H1 (cell line): Measurements from ENCODE around the gene ERGIC2. TPM values are rescaled to one million over a fixed set of nuclear protein-coding genes. Genes with fewer than 3 reads are reported as not detected.

Experiments
- CEBPB ChIP-seq: IDR thresholded peaks from 2 replicates; pipeline ENCODE4 v1.6.1; 2012; ENCODE audit warnings: low read depth, low read length
- CHD2 ChIP-seq: IDR thresholded peaks from 2 replicates; pipeline ENCODE4 v1.6.1; 2012; ENCODE audit warnings: low read length, improper control_type of control experiment
- EZH2 ChIP-seq: fragments of 200-600 bp; sonication (generic); IDR thresholded peaks from 2 replicates; pipeline ENCODE4 v1.7.1; 2012; ENCODE audit warnings: low read depth, mild to moderate bottlenecking, moderate library complexity, low read length, inconsistent platforms; ENCODE audit not compliant: severe bottlenecking
- FOSL1 ChIP-seq: IDR thresholded peaks from 2 replicates; pipeline ENCODE4 v1.6.1; 2011; ENCODE audit warnings: mild to moderate bottlenecking, low read depth, low read length, moderate library complexity; ENCODE audit not compliant: insufficient read depth
- GABPA ChIP-seq: IDR thresholded peaks from 2 replicates; pipeline ENCODE4 v1.6.1; 2011; ENCODE audit warnings: mild to moderate bottlenecking, low read length, moderate library complexity, borderline replicate concordance; ENCODE audit not compliant: insufficient read depth
- HDAC2 ChIP-seq, 2 experiments: fragments of 300-600 bp in 1 of 2; sonication (generic) in 1 of 2; IDR thresholded peaks; 2 replicates each; pipeline ENCODE4 v1.6.1; 2011 to 2012; ENCODE audit warnings: low read depth in 2 of 2, low read length in 2 of 2, mild to moderate bottlenecking in 2 of 2, moderate library complexity in 2 of 2, borderline replicate concordance in 1 of 2, inconsistent platforms in 1 of 2
- JUN ChIP-seq: IDR thresholded peaks from 2 replicates; pipeline ENCODE4 v1.6.1; 2011; ENCODE audit warnings: low read depth, mild to moderate bottlenecking, improper control_type of control experiment, low read length
- JUND ChIP-seq: IDR thresholded peaks from 2 replicates; pipeline ENCODE4 v1.6.1; 2011; ENCODE audit warnings: mild to moderate bottlenecking, improper control_type of control experiment, low read length
- KDM1A ChIP-seq: fragments of 200-600, 300-600 bp; sonication (generic); IDR thresholded peaks from 2 replicates; pipeline ENCODE4 v1.7.1; 2016; ENCODE audit warnings: mild to moderate bottlenecking, low read length, borderline replicate concordance
- NANOG ChIP-seq: IDR thresholded peaks from 2 replicates; pipeline ENCODE4 v1.6.1; 2011; ENCODE audit warnings: low read length, low read depth, mild to moderate bottlenecking, inconsistent platforms; ENCODE audit not compliant: insufficient read depth, poor library complexity, severe bottlenecking
- NRF1 ChIP-seq: IDR thresholded peaks from 2 replicates; pipeline ENCODE4 v1.6.1; 2011; ENCODE audit warnings: mild to moderate bottlenecking, low read depth, low read length, improper control_type of control experiment
- PHF8 ChIP-seq: fragments of 200-600 bp; sonication (generic); conservative IDR thresholded peaks from 2 replicates; pipeline ENCODE4 v1.7.1; 2012; ENCODE audit warnings: low read depth, mild to moderate bottlenecking, inconsistent platforms, low read length, moderate library complexity
- POLR2A ChIP-seq, 2 experiments: IDR thresholded peaks; 1 replicate in 1 of 2; 2 replicates in 1 of 2; pipeline ENCODE4 v1.6.1; 2011; ENCODE audit warnings: low read depth in 2 of 2, low read length in 2 of 2, mild to moderate bottlenecking in 2 of 2; ENCODE audit errors: control extremely low read depth in 1 of 2
- POLR2AphosphoS5 ChIP-seq: IDR thresholded peaks from 2 replicates; pipeline ENCODE4 v1.6.1; 2011; ENCODE audit warnings: low read depth, low read length
- SUZ12 ChIP-seq: fragments of 200-600 bp; sonication (generic); IDR thresholded peaks from 2 replicates; pipeline ENCODE4 v1.6.1; 2012; ENCODE audit warnings: mild to moderate bottlenecking, inconsistent platforms, low read length, moderate library complexity, mixed read lengths
- TAF1 ChIP-seq: IDR thresholded peaks from 2 replicates; pipeline ENCODE4 v1.6.1; 2011; ENCODE audit warnings: mild to moderate bottlenecking, low read depth, low read length
- polyA plus RNA-seq, 7 experiments: library from polyadenylated mRNA; depleted of rRNA in 3 of 7; stranded (reverse) in 5 of 7; unstranded in 2 of 7; fragments of >200 nt in 5 of 7; fragments of 200-250 nt in 2 of 7; gene quantifications; 1 replicate in 5 of 7; 2 replicates in 1 of 7; 4 replicates in 1 of 7; pipeline versions ENCODE4 v1.2.1 to v1.2.3, GENCODE V29; 2011 to 2013; ENCODE audit warnings: missing spikeins in 2 of 7, mixed read lengths in 2 of 7
- total RNA-seq: library from RNA; stranded (reverse); fragmentation: NEBNext Ultra II Directional; extraction: Animal tissue kit (Norgen Biotek cat#: 25700); gene quantifications from 2 replicates; pipeline ENCODE4 v1.2.1, GENCODE V29; 2021
- TF ChIP-seq, protein P1 (sequence below), 3 experiments: IDR thresholded peaks; 1 replicate in 2 of 3; 2 replicates in 1 of 3; pipeline versions ENCODE4 v1.5.1 to v1.6.1; 2011; ENCODE audit warnings: low read length in 3 of 3, mild to moderate bottlenecking in 3 of 3, inconsistent platforms in 2 of 3, low read depth in 1 of 3, moderate library complexity in 1 of 3; ENCODE audit not compliant: insufficient read depth in 1 of 3; ENCODE audit errors: control extremely low read depth in 1 of 3
- TF ChIP-seq, protein P2 (sequence below): IDR thresholded peaks from 2 replicates; pipeline ENCODE4 v1.6.1; 2012; ENCODE audit warnings: inconsistent platforms
- TF ChIP-seq, protein P3 (sequence below): IDR thresholded peaks from 2 replicates; pipeline ENCODE4 v1.6.1; 2011; ENCODE audit warnings: low read length, improper control_type of control experiment

Gene ERGIC2
- total and polyA plus RNA-seq, 2 of the 8 experiments (the other 6 are each of a cell fraction or from before 2014, with no cell fraction given) = 16.5 to 61.8 TPM

DNA sequence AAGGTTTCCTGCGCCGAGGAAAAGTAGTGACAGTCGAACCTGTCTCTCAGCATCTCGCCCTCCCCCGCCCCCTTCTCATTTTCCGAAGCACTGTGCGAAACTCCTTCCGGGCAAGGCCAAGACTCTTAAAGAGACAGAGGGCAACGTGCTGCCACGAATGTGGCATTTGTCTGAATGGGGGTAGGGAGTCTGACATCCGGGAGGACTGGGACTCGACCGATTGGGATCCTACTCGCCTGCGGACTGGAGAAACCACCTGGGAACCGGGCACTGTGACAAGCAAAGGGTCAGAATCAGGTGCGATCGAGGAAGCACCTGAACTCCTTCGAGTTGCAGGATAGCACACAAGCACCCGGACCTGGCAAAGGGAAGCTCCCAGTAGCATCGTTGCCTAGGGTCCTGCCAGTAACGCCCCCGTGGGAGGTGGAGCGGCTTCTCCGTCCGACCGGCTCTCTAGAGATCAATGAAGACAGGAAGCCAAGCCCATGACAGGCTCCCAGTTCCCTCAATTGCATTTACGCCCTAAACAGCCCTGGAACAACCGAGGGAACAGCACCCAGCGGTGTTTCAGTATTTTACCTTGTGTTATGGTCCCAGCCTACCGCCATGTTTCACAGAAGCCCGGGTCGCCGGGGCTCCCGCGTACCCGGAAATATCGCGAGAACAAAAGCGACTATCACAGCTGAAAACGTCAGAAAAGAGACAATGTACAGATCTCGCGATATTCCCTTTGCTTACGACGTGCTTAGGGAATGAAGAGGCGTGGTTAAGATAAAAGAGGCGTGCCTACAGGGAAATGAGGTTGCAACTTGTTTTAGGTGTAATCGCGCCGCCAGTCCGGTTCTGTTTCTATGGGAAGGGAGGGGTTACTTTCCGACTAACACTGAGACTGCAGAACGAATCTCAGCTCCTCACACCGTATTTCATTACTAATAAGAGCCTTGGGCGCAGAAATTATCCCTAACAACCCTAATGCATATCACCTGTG, at the start of gene ERGIC2 (continued):
- peak; percentile 69; the same call in 1 of the 2 replicates for TF ChIP-seq POLR2AphosphoS5
- TF ChIP-seq HDAC2 (IDR thresholded peaks at IDR 0.05; ENCODE audit: borderline replicate concordance in 1 of 2, low read depth in 2 of 2, low read length in 2 of 2) = peak in 1 of 2 experiments; percentile 99; a peak in 1 of 4 replicates
- no peak for TF ChIP-seq NANOG
- TF ChIP-seq PHF8 = peak; percentile 95
- no peak for TF ChIP-seq JUN
- TF ChIP-seq SUZ12 = no peak
- TF ChIP-seq JUND = no peak
- TF ChIP-seq EZH2 = no peak
- TF ChIP-seq GABPA = no peak
- peak; percentile 75 for TF ChIP-seq TAF1
- peak; percentile 69 to 88 for TF ChIP-seq POLR2A (IDR thresholded peaks at IDR 0.05; ENCODE audit: control extremely low read depth in 1 of 2, low read depth in 2 of 2, low read length in 2 of 2)
- no peak for TF ChIP-seq KDM1A
- TF ChIP-seq FOSL1 = no peak
- peak; percentile 99 for TF ChIP-seq CHD2
- TF ChIP-seq, protein P1, sequence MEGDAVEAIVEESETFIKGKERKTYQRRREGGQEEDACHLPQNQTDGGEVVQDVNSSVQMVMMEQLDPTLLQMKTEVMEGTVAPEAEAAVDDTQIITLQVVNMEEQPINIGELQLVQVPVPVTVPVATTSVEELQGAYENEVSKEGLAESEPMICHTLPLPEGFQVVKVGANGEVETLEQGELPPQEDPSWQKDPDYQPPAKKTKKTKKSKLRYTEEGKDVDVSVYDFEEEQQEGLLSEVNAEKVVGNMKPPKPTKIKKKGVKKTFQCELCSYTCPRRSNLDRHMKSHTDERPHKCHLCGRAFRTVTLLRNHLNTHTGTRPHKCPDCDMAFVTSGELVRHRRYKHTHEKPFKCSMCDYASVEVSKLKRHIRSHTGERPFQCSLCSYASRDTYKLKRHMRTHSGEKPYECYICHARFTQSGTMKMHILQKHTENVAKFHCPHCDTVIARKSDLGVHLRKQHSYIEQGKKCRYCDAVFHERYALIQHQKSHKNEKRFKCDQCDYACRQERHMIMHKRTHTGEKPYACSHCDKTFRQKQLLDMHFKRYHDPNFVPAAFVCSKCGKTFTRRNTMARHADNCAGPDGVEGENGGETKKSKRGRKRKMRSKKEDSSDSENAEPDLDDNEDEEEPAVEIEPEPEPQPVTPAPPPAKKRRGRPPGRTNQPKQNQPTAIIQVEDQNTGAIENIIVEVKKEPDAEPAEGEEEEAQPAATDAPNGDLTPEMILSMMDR (IDR thresholded peaks at IDR 0.05; ENCODE audit: control extremely low read depth in 1 of 3, insufficient read depth in 1 of 3, low read depth in 1 of 3, low read length in 3 of 3) = no peak
- TF ChIP-seq CEBPB = no peak
- TF ChIP-seq, protein P2, sequence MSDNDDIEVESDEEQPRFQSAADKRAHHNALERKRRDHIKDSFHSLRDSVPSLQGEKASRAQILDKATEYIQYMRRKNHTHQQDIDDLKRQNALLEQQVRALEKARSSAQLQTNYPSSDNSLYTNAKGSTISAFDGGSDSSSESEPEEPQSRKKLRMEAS = peak; percentile 63
- TF ChIP-seq NRF1 = no peak
- TF ChIP-seq, protein P3, sequence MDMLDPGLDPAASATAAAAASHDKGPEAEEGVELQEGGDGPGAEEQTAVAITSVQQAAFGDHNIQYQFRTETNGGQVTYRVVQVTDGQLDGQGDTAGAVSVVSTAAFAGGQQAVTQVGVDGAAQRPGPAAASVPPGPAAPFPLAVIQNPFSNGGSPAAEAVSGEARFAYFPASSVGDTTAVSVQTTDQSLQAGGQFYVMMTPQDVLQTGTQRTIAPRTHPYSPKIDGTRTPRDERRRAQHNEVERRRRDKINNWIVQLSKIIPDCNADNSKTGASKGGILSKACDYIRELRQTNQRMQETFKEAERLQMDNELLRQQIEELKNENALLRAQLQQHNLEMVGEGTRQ = no peak
